ENCODE measurements around the gene TAS2R31. TPM values are rescaled to one million over a fixed set of nuclear protein-coding genes. Genes with fewer than 3 reads are reported as not detected.

TAS2R31 gene
- total RNA-seq, 1 donor from 2014 or later, result 8.6 TPM

DNA sequence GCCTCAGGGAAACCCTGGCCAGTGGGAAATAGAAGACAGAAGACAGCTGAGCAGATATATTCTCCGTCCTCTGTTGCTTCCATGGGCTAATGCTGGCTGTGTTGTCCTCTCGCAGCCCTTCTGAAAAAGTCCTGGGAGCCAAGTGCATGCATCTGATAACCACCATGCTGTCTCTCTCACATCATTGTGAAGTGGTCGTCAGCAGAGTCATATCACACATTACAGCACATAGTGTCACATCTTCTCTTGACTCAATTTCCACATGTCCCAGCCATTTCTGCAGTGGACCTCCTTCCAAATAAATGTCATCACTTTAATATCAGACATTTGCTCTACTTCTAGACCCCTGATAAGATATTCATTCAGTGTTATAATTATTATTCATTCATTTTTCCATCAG is 36.9 kb downstream of the TAS2R31 start:
- TF ChIP-seq, protein P1, sequence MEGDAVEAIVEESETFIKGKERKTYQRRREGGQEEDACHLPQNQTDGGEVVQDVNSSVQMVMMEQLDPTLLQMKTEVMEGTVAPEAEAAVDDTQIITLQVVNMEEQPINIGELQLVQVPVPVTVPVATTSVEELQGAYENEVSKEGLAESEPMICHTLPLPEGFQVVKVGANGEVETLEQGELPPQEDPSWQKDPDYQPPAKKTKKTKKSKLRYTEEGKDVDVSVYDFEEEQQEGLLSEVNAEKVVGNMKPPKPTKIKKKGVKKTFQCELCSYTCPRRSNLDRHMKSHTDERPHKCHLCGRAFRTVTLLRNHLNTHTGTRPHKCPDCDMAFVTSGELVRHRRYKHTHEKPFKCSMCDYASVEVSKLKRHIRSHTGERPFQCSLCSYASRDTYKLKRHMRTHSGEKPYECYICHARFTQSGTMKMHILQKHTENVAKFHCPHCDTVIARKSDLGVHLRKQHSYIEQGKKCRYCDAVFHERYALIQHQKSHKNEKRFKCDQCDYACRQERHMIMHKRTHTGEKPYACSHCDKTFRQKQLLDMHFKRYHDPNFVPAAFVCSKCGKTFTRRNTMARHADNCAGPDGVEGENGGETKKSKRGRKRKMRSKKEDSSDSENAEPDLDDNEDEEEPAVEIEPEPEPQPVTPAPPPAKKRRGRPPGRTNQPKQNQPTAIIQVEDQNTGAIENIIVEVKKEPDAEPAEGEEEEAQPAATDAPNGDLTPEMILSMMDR (IDR thresholded peaks at IDR 0.05; ENCODE audit: unreplicated experiment), result no peak
- Mint-ChIP-seq H3K27ac (no peak overlapping the region), H3K36me3 (ENCODE audit: insufficient read depth) (peaks cover 19% of the 10 kb centered on the region), H3K27me3 (no peaks in the 10 kb centered on the region), H3K4me1 (ENCODE audit: low read depth) (no peaks in the 10 kb centered on the region), H3K4me3 (ENCODE audit: low read depth) (no peak overlapping the region), H3K9me3 (ENCODE audit: low read depth) (peaks cover 13% of the 10 kb centered on the region)
- no peak for DNase-seq (ENCODE audit: low spot score, unreplicated experiment)

DNA sequence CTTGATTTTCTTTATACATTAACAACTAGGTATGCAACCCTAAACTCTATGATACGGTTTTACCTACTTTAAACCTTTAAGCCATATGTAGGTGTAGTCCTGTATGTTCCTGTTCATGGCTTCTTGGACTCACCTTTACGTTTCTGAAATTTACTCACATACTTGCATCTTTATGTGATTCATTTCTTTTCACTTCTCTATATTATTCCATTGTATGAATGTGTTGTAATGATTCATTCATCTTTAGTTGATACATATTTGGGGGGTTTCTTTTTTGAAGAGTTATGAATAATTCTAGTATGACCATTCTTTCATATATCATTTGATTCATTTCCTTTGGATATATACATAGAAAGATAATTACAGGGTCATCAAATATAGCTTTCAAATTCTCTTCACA is 42.1 kb downstream of the TAS2R31 start:
- H3K27me3 Mint-ChIP-seq, result no peaks in the 10 kb centered on the region
- TF ChIP-seq, protein P1 (IDR thresholded peaks at IDR 0.05; ENCODE audit: unreplicated experiment), result no peak
- peaks cover 13% of the 10 kb centered on the region for H3K9me3 Mint-ChIP-seq (ENCODE audit: low read depth)
- H3K4me1 Mint-ChIP-seq (ENCODE audit: low read depth), result no peaks in the 10 kb centered on the region
- H3K36me3 Mint-ChIP-seq (ENCODE audit: insufficient read depth), result peaks cover 18% of the 10 kb centered on the region
- no peak for DNase-seq (ENCODE audit: low spot score, unreplicated experiment)
- H3K27ac Mint-ChIP-seq, result no peak overlapping the region
- H3K4me3 Mint-ChIP-seq (ENCODE audit: low read depth), result no peak overlapping the region

DNA sequence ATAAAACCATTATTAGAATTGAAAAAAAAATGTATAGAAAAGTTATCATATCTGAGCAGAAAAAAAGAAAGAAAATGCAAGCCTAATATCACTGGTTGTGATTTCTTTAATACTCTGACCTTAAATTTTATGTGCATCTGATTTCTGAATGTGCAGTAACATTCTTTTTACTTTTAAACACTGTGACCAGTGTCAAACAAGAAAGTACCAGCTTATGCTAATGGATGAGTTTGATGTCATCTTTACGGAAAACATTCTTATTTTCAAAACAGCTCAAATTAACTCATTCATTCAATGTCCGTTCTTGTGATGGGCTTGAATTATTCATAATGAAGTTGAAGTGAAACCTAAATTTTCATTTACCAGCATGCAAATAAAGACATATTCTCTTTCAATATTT is 44.4 kb downstream of the TAS2R31 start, which contains the start of gene TAS2R50:
Gene TAS2R50 (minus strand): TSS at position 101 of the 400 bp plus-strand sequence. CDS start 52 bp downstream, at position 49.
- no peaks in the 10 kb centered on the region for H3K4me1 Mint-ChIP-seq (ENCODE audit: low read depth)
- no peak within 1 kb of the TSS for H3K27ac Mint-ChIP-seq
- H3K4me3 Mint-ChIP-seq (ENCODE audit: low read depth), result no peak within 1 kb of the TSS
- H3K36me3 Mint-ChIP-seq (ENCODE audit: insufficient read depth), result peaks cover 15% of the 10 kb centered on the region
- peaks cover 13% of the 10 kb centered on the region for H3K9me3 Mint-ChIP-seq (ENCODE audit: low read depth)
- TF ChIP-seq, protein P1 (IDR thresholded peaks at IDR 0.05; ENCODE audit: unreplicated experiment), result no peak
- no peaks in the 10 kb centered on the region for H3K27me3 Mint-ChIP-seq
- no peak for DNase-seq (ENCODE audit: low spot score, unreplicated experiment)

GRCh38 chr12:10982244-10982643 is 49.0 kb downstream of the TAS2R31 start:
- H3K27me3 Mint-ChIP-seq, result no peaks in the 10 kb centered on the region
- TF ChIP-seq, protein P1 (IDR thresholded peaks at IDR 0.05; ENCODE audit: unreplicated experiment), result no peak
- no peak overlapping the region for H3K4me3 Mint-ChIP-seq (ENCODE audit: low read depth)
- peaks cover 5% of the 10 kb centered on the region for H3K9me3 Mint-ChIP-seq (ENCODE audit: low read depth)
- no peak overlapping the region for H3K27ac Mint-ChIP-seq
- H3K36me3 Mint-ChIP-seq (ENCODE audit: insufficient read depth), result peaks cover 5% of the 10 kb centered on the region
- no peak for DNase-seq (ENCODE audit: low spot score, unreplicated experiment)
- peaks cover 17% of the 10 kb centered on the region for H3K4me1 Mint-ChIP-seq (ENCODE audit: low read depth)

Other genes with a start within 250 kb of the TAS2R31 start
- gene TAS2R7, start 228.8 kb downstream of the TAS2R31 start, total RNA-seq, result not detected in 2 replicates
- 0.24 TPM in 1 of 2 replicates, not detected in the other for gene TAS2R8, start 224.1 kb downstream of the TAS2R31 start, total RNA-seq
- gene TAS2R9, start 221.2 kb downstream of the TAS2R31 start, total RNA-seq, result 0.26 and 0.29 TPM in 2 replicates
- gene TAS2R10, start 205.0 kb downstream of the TAS2R31 start, total RNA-seq, result 1.6 and 3.1 TPM in 2 replicates
- gene PRR4, start 181.9 kb downstream of the TAS2R31 start, total RNA-seq, result 8.7 and 9.4 TPM in 2 replicates
- gene PRH1, start 147.2 kb downstream of the TAS2R31 start, total RNA-seq, result 40.0 and 43.8 TPM in 2 replicates
- 3.0 and 3.4 TPM in 2 replicates for gene TAS2R13, start 121.8 kb downstream of the TAS2R31 start, total RNA-seq
- not detected in 2 replicates for gene PRH2, start 102.2 kb downstream of the TAS2R31 start, total RNA-seq
- 5.7 and 6.1 TPM in 2 replicates for gene TAS2R14, start 92.1 kb downstream of the TAS2R31 start, total RNA-seq
- gene TAS2R50, start 44.5 kb downstream of the TAS2R31 start, total RNA-seq, result 2.7 and 3.5 TPM in 2 replicates
- 3.8 and 4.0 TPM in 2 replicates for gene TAS2R20, start 33.1 kb downstream of the TAS2R31 start, total RNA-seq
- gene TAS2R19, start 8.8 kb downstream of the TAS2R31 start, total RNA-seq, result 6.6 and 8.5 TPM in 2 replicates
- gene TAS2R46, start 30.9 kb upstream of the TAS2R31 start, total RNA-seq, result 2.6 and 3.3 TPM in 2 replicates
- 1.2 and 1.9 TPM in 2 replicates for gene TAS2R43, start 60.9 kb upstream of the TAS2R31 start, total RNA-seq
- 5.6 and 6.3 TPM in 2 replicates for gene TAS2R30, start 103.2 kb upstream of the TAS2R31 start, total RNA-seq
- gene SMIM10L1, start 139.8 kb upstream of the TAS2R31 start, total RNA-seq, result 22.9 and 25.5 TPM in 2 replicates
- gene TAS2R42, start 155.5 kb upstream of the TAS2R31 start, total RNA-seq, result not detected in 2 replicates
- gene PRB3, start 238.3 kb upstream of the TAS2R31 start, total RNA-seq, result 0.55 and 0.84 TPM in 2 replicates

Measured in progenitor cell of endocrine pancreas (in vitro differentiated cells).